NCI-H748 (cell line): ENCODE data around the gene PPP2R2C.
A peak's percentile ranks its signal among the peaks of the same experiment; 100 is the strongest.

Experiments used
- DNase-seq: peaks from one replicate; lab custom pipeline; 2025; ENCODE audit not compliant: unreplicated experiment; lab: John Stamatoyannopoulos, UW

PPP2R2C gene

DNA sequence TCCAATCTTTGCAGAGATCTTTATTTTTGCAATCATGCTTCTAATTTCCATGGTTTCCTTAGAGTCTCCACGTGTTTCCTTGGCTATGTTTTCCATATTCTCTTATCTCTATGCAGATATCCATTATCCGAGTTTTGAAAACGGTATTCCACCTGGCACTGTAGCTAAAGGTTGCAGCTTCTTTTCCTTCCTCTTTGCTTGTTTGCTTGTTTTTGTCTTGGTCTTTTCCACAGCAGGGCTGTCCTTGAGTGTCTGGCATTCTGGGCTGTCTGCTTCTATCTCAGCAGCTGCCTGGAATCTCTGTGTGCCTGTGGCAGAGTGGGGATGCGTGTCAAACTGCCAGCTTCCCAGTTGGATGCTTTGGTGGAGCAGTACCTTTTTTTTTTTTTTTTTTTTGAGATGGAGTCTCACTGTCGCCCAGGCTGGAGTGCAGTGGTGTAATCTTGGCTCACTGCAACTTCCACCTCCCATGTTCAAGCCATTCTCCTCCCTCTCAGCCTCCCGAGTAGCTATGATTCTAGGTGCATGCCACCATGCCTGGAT is 155.9 kb downstream of the PPP2R2C start:
- DNase-seq, result no peak

GRCh38 chr4:6313216-6313615 is 159.2 kb downstream of the PPP2R2C start:
- DNase-seq, result no peak

- no peak for DNase-seq
Measured at GRCh38 chr4:6309777-6310176, 162.6 kb downstream of the PPP2R2C start.

GRCh38 chr4:6308899-6309643 is 163.3 kb downstream of the PPP2R2C start:
- DNase-seq, result peak; percentile 73

DNA sequence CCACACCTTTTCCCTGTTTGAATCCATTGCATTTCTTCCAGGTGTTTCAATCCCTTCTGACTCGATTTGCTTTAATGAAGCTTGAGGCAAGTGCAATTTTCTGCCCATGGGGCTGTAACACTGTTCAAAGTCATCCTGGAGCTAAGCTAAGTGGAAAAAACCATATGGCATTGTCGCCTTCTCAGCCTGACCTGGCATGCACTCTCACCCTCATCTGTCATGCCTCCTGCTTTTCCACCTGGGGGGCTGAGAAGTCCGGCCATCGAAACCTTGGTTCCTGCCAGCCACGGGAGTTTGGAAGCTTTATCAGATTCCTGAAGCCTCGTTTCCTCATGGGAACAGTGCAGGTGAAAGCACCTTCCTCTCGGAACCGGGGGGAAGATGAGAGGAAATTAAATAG is 164.5 kb downstream of the PPP2R2C start:
- DNase-seq, result no peak

DNA sequence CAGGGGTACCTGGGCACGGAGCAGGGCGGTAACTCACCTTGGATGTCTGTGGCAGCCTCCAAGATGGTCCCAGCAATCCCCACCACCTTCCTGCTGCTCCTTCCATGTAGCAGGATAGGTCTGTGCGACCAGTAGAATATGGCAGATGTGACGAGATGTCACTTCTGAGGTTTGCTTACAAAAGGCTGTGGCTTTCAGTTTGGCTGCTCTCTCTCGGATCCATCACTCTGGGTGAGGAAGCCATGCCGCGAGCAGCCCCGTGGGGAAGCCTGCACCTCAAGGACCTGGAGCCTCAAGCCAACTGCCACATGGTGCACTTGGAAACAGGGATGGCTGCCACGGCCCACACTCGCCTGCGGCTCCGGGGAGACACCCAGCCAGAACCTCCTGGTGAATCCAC is 165.2 kb downstream of the PPP2R2C start:
- DNase-seq, result no peak

- DNase-seq, result no peak
Measured at GRCh38 chr4:6306299-6306698, 166.1 kb downstream of the PPP2R2C start.

- DNase-seq, result no peak
Measured at GRCh38 chr4:6303943-6304342, 168.5 kb downstream of the PPP2R2C start.

DNA sequence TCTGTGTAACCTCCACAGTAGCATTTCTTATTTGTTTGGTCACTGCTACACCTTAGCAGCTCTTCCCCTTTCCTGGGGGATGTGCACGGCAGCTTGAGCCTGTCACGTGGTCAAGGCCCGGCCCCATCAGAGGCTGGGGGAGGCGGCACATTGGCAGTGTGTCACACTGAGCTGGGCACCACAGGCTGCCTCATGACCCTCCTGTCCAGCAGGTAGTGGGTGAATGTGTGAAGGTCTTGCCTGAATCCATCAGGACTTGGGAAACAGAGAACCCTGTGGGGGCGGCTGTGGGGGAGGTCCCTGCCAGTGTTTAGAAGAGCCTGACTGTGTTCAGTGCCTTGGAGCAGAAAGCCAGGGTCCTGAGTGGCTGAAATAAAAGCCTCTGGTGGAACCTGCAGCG is 169.5 kb downstream of the PPP2R2C start:
- DNase-seq, result no peak

DNA sequence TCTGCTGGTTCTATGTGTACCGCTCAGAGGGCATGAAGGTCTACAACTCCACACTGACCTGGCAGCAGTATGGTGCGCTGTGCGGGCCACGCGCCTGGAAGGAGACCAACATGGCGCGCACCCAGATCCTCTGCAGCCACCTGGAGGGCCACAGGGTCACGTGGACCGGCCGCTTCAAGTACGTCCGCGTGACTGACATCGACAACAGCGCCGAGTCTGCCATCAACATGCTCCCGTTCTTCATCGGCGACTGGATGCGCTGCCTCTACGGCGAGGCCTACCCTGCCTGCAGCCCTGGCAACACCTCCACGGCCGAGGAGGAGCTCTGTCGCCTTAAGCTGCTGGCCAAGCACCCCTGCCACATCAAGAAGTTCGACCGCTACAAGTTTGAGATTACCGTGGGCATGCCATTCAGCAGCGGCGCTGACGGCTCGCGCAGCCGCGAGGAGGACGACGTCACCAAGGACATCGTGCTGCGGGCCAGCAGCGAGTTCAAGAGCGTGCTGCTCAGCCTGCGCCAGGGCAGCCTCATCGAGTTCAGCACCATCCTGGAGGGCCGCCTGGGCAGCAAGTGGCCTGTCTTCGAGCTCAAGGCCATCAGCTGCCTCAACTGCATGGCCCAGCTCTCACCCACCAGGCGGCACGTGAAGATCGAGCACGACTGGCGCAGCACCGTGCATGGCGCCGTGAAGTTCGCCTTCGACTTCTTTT is 170.5 kb downstream of the PPP2R2C start:
- no peak for DNase-seq

DNA sequence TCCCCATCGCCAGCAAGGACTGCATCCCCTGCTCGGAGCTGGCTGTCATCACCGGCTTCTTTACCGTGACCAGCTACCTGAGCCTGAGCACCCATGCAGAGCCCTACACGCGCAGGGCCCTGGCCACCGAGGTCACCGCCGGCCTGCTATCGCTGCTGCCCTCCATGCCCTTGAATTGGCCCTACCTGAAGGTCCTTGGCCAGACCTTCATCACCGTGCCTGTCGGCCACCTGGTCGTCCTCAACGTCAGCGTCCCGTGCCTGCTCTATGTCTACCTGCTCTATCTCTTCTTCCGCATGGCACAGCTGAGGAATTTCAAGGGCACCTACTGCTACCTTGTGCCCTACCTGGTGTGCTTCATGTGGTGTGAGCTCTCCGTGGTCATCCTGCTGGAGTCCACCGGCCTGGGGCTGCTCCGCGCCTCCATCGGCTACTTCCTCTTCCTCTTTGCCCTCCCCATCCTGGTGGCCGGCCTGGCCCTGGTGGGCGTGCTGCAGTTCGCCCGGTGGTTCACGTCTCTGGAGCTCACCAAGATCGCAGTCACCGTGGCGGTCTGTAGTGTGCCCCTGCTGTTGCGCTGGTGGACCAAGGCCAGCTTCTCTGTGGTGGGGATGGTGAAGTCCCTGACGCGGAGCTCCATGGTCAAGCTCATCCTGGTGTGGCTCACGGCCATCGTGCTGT is 171.2 kb downstream of the PPP2R2C start:
- DNase-seq, result no peak

DNA sequence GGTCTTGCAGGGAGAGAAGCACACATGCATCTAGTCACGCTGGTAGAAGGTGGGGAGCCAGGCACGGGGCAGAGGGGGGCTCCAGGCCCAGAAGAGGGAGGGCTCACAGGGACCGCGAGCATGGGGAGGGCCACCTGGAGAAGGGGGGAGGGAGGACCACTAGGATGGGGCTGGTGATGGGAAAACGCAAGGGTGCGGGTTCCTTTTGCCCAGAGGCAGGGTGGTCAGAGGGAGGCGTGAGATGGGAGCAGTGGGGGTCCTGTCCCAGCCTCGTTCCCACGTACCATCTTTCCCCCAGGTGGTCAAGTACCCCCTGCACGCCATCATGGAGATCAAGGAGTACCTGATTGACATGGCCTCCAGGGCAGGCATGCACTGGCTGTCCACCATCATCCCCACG is 172.1 kb downstream of the PPP2R2C start:
- no peak for DNase-seq

DNA sequence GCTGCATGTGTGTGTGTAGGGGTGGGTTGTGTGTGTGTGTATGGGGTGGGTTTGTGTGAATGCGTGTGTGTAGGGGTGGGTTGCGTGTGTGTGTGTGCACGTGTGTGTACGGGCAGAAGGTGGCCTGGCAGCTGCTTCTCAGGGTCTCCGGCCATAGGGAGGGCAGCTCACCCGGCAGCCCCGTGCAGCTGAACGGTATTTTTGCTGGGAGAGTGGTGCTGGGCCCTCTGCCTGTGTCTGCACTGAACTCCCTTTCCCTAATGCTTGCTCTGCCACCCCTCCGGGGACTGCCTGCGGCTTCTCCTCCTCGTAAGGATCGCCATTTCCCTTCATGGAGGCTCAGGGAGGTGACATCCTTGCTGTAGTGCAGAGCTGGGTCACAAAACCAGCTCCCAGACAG is 172.5 kb downstream of the PPP2R2C start:
- no peak for DNase-seq

- no peak for DNase-seq
Measured at GRCh38 chr4:6298852-6299251, 173.6 kb downstream of the PPP2R2C start.

GRCh38 chr4:6298035-6298434 is 174.4 kb downstream of the PPP2R2C start:
- no peak for DNase-seq

DNA sequence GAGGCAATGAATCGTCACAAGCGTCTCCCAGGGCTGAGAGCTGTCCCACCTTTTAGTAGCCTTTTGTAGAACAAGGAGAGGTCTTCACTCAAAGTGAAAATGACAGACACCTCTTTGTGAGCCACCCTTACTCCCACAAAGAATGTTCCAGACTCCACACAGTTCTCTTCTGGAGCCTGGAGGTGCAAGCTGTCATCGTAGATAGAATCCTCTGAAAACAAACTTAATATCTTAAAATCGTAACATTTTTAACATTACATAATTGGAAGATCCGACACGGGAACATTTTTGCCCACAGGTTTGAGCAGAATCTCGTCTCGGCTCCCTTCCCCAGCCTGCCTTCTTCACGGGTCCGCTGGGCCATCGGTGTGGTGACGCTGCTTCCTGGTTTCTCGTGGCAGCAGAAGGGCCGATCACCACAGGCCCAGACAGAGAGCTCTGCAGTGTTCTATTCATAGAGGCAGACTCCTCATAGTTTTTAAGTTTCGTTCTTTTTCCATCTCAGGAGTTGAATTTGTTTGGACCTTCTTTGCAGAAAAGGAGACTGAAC is 175.1 kb downstream of the PPP2R2C start:
- no peak for DNase-seq

- DNase-seq, result no peak
Measured at GRCh38 chr4:6296026-6296425, 176.4 kb downstream of the PPP2R2C start.

GRCh38 chr4:6295495-6295894 is 176.9 kb downstream of the PPP2R2C start:
- no peak for DNase-seq

DNA sequence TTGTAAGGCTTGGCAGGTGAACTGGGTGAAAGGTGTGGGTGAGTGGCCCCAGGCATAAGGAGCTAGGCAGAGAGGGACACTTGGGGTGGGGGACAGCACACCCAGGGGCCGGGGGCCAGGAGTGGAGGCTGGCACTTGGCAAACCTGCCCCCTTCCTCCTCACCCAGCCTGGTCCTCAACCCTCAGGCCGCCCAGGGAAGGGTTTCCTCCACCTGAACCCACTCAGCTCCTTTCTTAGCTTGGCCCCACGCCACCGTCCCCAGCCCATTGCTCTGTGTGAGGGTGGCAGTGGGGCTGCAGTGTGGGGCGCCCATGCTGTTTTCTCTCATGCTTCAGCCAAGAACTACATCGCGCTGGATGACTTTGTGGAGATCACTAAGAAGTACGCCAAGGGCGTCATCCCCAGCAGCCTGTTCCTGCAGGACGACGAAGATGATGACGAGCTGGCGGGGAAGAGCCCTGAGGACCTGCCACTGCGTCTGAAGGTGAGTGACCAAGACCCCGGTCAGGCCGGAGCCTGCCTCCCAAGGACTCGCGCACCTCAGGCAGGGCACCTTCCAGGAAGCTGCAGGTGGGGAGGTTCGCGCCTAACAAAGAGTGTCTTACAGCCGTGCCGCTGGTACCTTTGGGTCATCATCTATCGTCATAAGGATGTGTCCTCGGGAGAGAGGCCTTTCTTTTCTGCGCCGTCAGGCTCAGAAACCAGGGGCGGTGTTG is 177.6 kb downstream of the PPP2R2C start:
- DNase-seq, result no peak

- no peak for DNase-seq
Measured at GRCh38 chr4:6293661-6294060, 178.8 kb downstream of the PPP2R2C start.

DNA sequence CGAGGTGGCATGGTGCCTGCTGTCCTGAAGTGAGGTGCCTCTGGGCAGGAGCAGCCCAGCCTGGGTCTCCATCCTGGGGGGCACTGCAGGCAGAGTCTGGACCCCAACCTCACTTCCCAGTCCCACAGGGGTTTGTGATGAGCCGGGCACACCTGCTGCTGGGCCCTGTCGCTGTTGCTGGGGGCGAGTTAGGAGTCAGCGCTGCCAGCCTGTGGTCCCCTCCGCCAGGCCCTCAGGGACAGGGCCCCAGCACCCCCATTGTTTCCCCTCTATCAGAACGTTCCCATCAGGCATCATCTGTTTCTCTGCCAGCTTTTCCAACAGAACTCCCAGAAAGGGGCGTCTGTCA is 179.3 kb downstream of the PPP2R2C start:
- no peak for DNase-seq
